Peyer's patch (tissue), 4 donors: ENCODE data around the gene EPB41L4A. TPM values are rescaled to one million over a fixed set of nuclear protein-coding genes. Genes with fewer than 3 reads are reported as not detected.
A peak's percentile ranks its signal among the peaks of the same experiment; 100 is the strongest.
"Not testable (repeated sequence)": the region's sequence is repeated elsewhere in the genome, so short reads cannot be mapped to it uniquely, and the experiment has no call there.

ENCODE experiments used
- DNase-seq, 3 donors: peaks; one replicate each; pipeline ENCODE4 v3.0.0-alpha.2; 2017 to 2019
- H3K27ac ChIP-seq, 4 donors: fragments of 200-600 bp; sonication (generic); one replicate each; pipeline ENCODE4 v1.5.1; 2016 to 2019
- H3K27me3 ChIP-seq, 2 donors: fragments of 200-600 bp; sonication (generic); one replicate each; pipeline ENCODE4 v1.5.1; 2019
- H3K36me3 ChIP-seq, 3 donors: fragments of 200-600 bp; sonication (generic); one replicate each; pipeline ENCODE4 v1.5.1; 2016 to 2019
- H3K4me1 ChIP-seq, 4 donors: fragments of 200-600 bp; sonication (generic); one replicate each; pipeline ENCODE4 v1.5.1; 2016 to 2019
- H3K4me3 ChIP-seq, 4 donors: fragments of 200-600 bp; sonication (generic); 1 replicate in 3 of 4; 2 replicates in 1 of 4; pipeline ENCODE4 v1.5.1; 2016 to 2019; ENCODE audit warnings: mild to moderate bottlenecking in 1 of 4
- H3K9me3 ChIP-seq, 4 donors: fragments of 200-600 bp; sonication (generic); one replicate each; pipeline ENCODE4 v1.5.1; 2016 to 2019; ENCODE audit warnings: mild to moderate bottlenecking in 1 of 4
- POLR2A ChIP-seq, 2 donors: fragments of 450-650 bp; IDR thresholded peaks; one replicate each; pipeline ENCODE4 v1.5.1; 2017; ENCODE audit warnings: antibody characterized with exemption in 2 of 2, mild to moderate bottlenecking in 2 of 2, moderate library complexity in 2 of 2
- total RNA-seq, 4 donors: library from RNA; depleted of rRNA; stranded (reverse); fragments of >200 nt; gene quantifications; one replicate each; pipeline ENCODE4 v1.1.0, GENCODE V29; 2016
- TF ChIP-seq, protein P1 (sequence below), 6 experiments: fragments of 450-650 bp in 4 of 6; fragments of 200-600 bp in 2 of 6; sonication (generic) in 1 of 6; IDR thresholded peaks; one replicate each; pipeline ENCODE4 v1.5.1; 2017 to 2019; ENCODE audit warnings: antibody characterized with exemption in 6 of 6, mild to moderate bottlenecking in 3 of 6, moderate library complexity in 1 of 6

EPB41L4A gene
- total RNA-seq, 4 donors from 2014 or later = 3.3 to 28.9 (median 9.0) TPM

DNA sequence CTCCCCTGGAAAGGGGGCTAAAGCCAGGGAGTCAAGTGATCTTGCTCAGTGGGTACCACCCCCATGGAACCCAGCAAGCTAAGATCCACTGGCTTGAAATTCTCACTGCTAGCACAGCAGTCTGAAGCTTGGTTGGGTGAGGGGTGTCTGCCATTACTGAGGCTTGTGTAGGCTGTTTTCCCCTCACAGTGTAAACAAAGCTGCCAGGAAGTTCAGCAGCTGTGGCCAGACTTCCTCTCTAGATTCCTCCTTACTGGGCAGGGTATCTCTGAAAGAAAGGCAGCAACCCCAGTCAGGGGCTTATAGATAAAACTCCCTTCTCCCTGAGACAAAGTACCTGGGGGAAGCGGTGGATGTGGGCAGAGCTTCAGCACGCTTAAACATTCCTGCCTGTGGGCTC lies 17.1 kb upstream of the EPB41L4A start:
- no peaks in the 10 kb centered on the region for H3K36me3 ChIP-seq
- no peaks in the 10 kb centered on the region for H3K9me3 ChIP-seq
- no peaks in the 10 kb centered on the region for H3K27me3 ChIP-seq
- TF ChIP-seq, protein P1, sequence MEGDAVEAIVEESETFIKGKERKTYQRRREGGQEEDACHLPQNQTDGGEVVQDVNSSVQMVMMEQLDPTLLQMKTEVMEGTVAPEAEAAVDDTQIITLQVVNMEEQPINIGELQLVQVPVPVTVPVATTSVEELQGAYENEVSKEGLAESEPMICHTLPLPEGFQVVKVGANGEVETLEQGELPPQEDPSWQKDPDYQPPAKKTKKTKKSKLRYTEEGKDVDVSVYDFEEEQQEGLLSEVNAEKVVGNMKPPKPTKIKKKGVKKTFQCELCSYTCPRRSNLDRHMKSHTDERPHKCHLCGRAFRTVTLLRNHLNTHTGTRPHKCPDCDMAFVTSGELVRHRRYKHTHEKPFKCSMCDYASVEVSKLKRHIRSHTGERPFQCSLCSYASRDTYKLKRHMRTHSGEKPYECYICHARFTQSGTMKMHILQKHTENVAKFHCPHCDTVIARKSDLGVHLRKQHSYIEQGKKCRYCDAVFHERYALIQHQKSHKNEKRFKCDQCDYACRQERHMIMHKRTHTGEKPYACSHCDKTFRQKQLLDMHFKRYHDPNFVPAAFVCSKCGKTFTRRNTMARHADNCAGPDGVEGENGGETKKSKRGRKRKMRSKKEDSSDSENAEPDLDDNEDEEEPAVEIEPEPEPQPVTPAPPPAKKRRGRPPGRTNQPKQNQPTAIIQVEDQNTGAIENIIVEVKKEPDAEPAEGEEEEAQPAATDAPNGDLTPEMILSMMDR (IDR thresholded peaks at IDR 0.05) = no peak
- no peak for TF ChIP-seq POLR2A (IDR thresholded peaks at IDR 0.05)
- no peaks in the 10 kb centered on the region for H3K4me1 ChIP-seq
- no peak overlapping the region for H3K4me3 ChIP-seq
- no peak overlapping the region for H3K27ac ChIP-seq
- DNase-seq = no peak

DNA sequence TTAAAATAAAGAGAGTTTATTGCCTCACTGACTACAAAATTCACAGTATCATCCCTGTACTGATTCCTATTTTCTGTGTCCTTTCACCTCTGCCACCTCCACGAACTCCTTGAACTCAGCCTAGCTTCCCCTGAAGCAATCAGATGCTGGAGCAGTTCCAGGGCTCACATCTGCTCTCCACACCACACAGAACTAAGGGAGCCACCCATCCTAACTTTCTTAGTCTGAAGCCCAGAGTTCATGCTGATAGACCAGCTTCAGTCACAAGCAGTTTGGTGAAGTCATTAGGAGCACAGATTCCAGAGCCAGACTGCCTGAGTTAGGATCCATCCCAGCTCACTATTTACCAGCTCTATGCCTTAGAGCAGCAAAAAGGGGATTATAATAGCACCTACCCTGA lies 15.6 kb upstream of the EPB41L4A start:
- Histone ChIP-seq H3K4me3 (no peak overlapping the region), H3K27ac (no peak overlapping the region), H3K27me3 (no peaks in the 10 kb centered on the region), H3K4me1 (no peaks in the 10 kb centered on the region), H3K36me3 (no peaks in the 10 kb centered on the region), H3K9me3 (no peaks in the 10 kb centered on the region)
- DNase-seq = no peak
- TF ChIP-seq, protein P1 (IDR thresholded peaks at IDR 0.05) = no peak
- TF ChIP-seq POLR2A (IDR thresholded peaks at IDR 0.05) = no peak

DNA sequence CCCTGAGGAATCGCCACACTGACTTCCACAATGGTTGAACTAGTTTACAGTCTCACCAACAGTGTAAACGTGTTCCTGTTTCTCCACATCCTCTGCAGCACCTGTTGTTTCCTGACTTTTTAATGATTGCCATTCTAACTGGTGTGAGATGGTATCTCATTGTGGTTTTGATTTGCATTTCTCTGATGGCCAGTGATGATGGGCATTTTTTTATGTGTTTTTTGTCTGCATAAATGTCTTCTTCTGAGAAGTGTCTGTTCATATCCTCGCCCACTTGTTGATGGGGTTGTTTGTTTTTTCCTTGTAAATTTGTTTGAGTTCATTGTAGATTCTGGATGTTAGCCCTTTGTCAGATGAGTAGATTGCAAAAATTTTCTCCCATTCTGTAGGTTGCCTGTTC lies 7.1 kb upstream of the EPB41L4A start:
- H3K36me3 ChIP-seq, H3K4me3 ChIP-seq, DNase-seq: not testable (repeated sequence)

DNA sequence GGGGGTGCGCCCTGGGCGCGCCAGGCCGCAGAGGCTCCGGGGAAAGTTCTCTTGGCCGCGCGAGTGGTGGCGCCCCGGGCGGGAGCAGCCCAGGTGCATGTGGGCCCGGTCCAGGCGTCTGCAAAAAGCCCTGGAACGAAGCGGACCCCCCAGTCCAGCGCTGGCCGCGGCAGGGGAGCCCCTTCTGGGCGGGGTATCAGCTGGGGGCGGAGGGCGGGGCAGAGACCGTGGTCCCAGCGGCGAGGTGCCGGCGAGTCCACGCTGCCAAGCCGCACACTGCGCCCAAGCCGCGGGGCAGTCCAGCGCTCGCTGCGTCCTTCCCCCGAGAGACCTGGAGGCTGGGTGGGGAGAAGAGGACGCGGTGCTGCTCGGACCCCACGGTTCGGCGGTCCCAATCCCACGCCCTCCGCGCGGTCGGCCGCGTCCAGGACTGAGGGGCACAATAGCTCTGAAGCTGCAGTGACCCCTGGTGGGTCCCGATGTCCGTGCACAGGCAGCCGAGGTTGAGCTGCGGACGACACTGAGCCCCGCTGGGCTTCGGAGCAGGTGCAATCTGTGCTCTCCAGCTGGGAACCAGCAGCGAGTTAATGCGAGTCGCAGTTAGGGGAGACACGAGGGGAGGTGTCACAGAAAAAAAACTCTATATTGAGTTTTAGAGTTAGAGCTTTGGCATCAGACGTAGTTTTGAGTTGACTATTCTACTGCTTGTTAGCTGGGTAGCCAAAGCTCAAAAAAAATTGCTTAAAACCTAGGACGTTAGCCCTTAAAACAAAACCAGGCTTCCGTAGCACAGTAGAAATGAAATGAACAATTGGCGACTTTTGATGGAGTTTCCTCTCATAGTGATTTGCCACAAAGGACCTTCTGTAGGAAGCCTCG lies 1.1 kb upstream of the EPB41L4A start:
- no peaks in the 10 kb centered on the region for H3K36me3 ChIP-seq
- H3K27ac ChIP-seq = peak overlapping the region; percentile 61 to 72 (median 66)
- TF ChIP-seq, protein P1 (IDR thresholded peaks at IDR 0.05) = peak; percentile 14 to 83 (median 70)
- no peak for TF ChIP-seq POLR2A (IDR thresholded peaks at IDR 0.05)
- peak overlapping the region; percentile 57 to 92 (median 66) for H3K4me3 ChIP-seq
- H3K4me1 ChIP-seq = peaks cover 0 to 6% (median 0%) of the 10 kb centered on the region in 4 donors
- H3K9me3 ChIP-seq = no peaks in the 10 kb centered on the region
- no peaks in the 10 kb centered on the region for H3K27me3 ChIP-seq
- DNase-seq = peak; percentile 52 to 87 (median 84)

More for the DNA sequence above, 7.1 kb upstream of the EPB41L4A start:
- not testable (repeated sequence) for H3K4me1 ChIP-seq, H3K27ac ChIP-seq, H3K9me3 ChIP-seq, H3K27me3 ChIP-seq

DNA sequence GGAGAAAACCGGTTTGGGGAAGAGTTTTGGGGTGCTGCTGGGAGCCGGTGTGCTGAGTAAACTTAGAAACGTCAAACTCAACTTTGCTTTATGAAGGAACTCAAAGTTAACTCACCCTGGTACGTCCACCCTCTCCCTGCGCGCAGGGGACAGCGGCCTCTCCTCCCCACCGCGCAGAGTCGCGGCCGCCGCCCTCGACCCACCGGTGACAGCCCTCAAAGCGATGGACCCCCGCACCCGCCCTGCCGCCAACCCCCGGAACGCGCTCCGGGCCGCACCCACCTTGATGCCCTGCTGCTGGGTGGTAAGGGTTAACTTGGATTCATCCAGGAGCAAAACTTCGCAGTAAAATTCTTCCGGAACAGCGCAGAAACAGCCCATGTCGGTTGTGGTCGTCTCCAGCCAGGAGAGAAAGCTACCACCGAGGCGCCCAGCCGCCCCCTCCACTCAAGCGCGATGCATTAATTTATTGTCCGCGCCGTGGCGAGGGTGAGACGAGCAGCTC lies 366 bp downstream of the EPB41L4A start:
- Histone ChIP-seq H3K27me3 (no peaks in the 10 kb centered on the region), H3K4me3 (peak overlapping the region; percentile 57 to 92 (median 66)), H3K27ac (peak overlapping the region; percentile 61 to 72 (median 66)), H3K4me1 (peaks cover 0 to 6% (median 0%) of the 10 kb centered on the region in 4 donors), H3K36me3 (no peaks in the 10 kb centered on the region), H3K9me3 (no peaks in the 10 kb centered on the region)
- TF ChIP-seq POLR2A (IDR thresholded peaks at IDR 0.05) = no peak
- TF ChIP-seq, protein P1 (IDR thresholded peaks at IDR 0.05) = no peak
- DNase-seq = no peak
